Mammary epithelial cell (primary cell): ENCODE measurements around the gene MC1R.

Experiments
- CTCF ChIP-seq, 2 donors: IDR thresholded peaks in 1 of 2; conservative IDR thresholded peaks in 1 of 2; 2 replicates each; pipeline ENCODE4 v1.5.1; 2011 to 2012; ENCODE audit warnings: inconsistent platforms in 2 of 2, low read length in 2 of 2, mild to moderate bottlenecking in 2 of 2, control low read depth in 1 of 2, low read depth in 1 of 2; ENCODE audit not compliant: insufficient read depth in 1 of 2; ENCODE audit errors: extremely low read depth in 1 of 2
- EZH2 ChIP-seq: IDR thresholded peaks from 2 replicates; pipeline ENCODE4 v1.6.1; 2012; ENCODE audit warnings: low read length, inconsistent platforms, borderline replicate concordance

- TF ChIP-seq CTCF (conservative IDR thresholded peaks at IDR 0.05 in 1 of 2, IDR thresholded peaks at IDR 0.05 in 1 of 2; ENCODE audit: extremely low read depth in 1 of 2, insufficient read depth in 1 of 2, low read depth in 1 of 2, low read length in 2 of 2) = no peak
- TF ChIP-seq EZH2 = no peak
These were observed 37.9 kb upstream of the MC1R start for GRCh38 chr16:89880477-89881367.
